ENCODE data around the gene SIL1.

- TF ChIP-seq CTCF (IDR thresholded peaks at IDR 0.05 in 8 of 11, conservative IDR thresholded peaks at IDR 0.05 in 3 of 11) (no peak), POLR2AphosphoS5 (IDR thresholded peaks at IDR 0.05) (no peak), POLR2A (IDR thresholded peaks at IDR 0.05) (no peak)
Measured at GRCh38 chr5:139038613-139039305, 159.4 kb downstream of the SIL1 start.

All from spleen (tissue), 7 donors.